ENCODE data around the gene FGF10. TPM values are rescaled to one million over a fixed set of nuclear protein-coding genes. Genes with fewer than 3 reads are reported as not detected.

Gene FGF10
- polyA plus RNA-seq, 3 donors: 9.2 to 10.1 (median 9.7) TPM

GRCh38 chr5:44275908-44276307 is 113.3 kb downstream of the FGF10 start:
- no peak for DNase-seq (ENCODE audit: extremely low read depth in 1 of 11, low read depth in 9 of 11, low spot score in 4 of 11)

DNA sequence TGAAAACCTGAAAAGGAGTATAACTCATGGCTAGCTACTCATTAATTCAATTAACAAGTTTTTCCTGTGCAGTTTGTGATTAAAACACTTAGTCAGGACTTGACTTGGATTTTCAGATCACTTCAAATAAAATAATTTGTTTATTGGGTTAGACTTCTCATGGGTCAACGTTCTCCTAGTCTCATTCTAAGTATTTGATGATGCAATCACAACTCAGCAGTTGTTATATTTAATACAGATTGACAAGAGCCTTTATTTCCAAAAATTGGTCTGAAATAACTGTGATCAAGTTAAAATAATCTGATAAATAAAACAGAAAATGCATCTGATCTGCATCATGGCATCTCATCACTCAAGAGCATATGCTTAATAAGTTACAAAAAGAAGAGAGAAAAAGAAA is 113.9 kb downstream of the FGF10 start:
- DNase-seq (ENCODE audit: extremely low read depth in 1 of 11, low read depth in 9 of 11, low spot score in 4 of 11): no peak

DNA sequence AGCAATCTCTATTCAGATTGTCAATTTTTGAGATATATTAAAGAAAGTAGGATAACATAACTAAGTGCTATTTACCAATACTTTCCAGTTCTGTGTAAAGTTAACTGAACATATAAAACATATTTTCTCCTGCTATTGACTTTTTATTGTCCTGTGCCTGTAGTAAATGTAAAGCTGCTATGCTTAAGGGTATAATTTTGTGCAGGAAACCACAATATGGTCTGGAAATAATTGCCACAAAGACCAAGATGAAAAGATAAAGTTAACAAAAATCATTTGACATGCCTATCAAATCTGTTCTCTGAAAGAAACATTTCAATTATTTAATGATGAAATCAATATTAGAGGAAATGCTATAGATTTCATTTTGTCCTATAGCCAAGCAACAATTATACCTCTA is 121.3 kb downstream of the FGF10 start:
- DNase-seq (ENCODE audit: extremely low read depth in 1 of 11, low read depth in 9 of 11, low spot score in 4 of 11): no peak

- no peak for DNase-seq (ENCODE audit: extremely low read depth in 1 of 11, low read depth in 9 of 11, low spot score in 4 of 11)
Measured at GRCh38 chr5:44266882-44267576, 122.2 kb downstream of the FGF10 start.

DNA sequence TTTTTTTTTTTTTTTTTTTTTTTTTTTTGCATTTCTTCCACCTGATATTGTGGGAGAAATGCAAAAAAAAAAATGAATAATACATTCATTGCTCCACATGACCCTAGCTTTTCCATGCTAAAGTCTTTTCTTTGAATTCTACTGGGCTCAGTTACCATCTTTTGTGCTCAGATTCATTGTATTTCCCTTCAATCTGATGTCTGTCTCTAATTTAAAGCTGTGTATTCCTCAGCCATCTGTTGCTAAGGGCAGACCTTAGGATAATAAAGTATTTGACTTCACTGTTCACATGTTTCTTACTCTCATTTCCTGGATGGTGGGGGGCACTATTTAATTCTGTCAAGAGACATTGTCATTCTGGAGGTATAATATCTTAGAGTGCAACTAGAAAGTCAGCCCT is 123.5 kb downstream of the FGF10 start:
- DNase-seq (ENCODE audit: extremely low read depth in 1 of 11, low read depth in 9 of 11, low spot score in 4 of 11): no peak

- DNase-seq (ENCODE audit: extremely low read depth in 1 of 11, low read depth in 9 of 11, low spot score in 4 of 11): no peak
Measured at GRCh38 chr5:44260793-44261192, 128.4 kb downstream of the FGF10 start.

DNA sequence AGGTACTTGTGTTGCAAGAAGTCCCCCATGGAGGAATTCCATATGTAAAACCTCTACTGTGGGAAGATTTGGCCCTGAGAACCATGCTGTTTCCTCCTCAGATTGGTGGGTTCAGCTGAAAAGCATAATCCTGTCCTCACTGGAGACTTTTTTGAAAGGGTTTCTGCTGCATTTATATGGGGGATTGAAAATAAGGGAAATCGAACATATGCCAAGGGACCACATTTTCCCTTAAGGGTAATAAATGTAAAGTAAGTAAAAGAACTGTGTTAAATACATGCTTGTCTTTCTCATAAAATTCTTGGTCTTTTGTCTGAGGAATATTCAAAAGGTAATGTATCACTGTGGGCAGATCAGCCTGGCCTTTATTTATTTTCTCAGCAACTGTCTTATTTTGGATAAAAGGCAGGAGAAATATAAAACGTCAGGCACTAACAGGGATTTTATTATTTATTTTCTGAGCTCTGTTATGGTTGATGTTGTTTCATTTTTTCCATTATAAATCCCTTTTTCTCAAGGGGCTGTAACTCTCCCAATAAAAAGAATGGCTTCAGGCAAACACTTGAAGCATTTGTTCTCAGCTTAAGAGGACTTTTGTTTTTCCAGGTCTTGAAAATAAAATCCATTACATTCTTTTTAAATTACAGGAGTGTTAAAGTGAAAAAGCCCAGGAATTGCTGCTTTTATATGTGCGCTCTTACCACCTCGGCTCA is 131.4 kb downstream of the FGF10 start:
- no peak for DNase-seq (ENCODE audit: extremely low read depth in 1 of 11, low read depth in 9 of 11, low spot score in 4 of 11)

DNA sequence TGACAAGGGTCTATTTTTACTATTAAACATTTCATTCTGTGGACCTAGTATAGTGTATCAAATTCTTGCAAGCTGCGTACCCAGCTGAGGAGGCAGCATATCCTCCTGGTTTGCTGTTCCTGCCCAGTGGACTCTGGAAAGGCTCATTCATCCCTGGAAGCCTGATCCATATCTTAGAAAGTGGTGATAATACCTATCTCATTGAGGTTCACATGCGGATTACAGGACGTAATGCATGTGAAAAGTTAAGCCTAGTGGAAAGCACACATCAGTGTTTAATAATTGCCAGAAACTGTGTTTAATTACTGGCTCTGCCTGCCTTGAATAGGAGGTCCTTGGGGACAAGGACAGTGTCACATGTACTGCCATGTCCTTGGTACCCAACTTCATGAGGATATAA is 132.0 kb downstream of the FGF10 start:
- no peak for DNase-seq (ENCODE audit: extremely low read depth in 1 of 11, low read depth in 9 of 11, low spot score in 4 of 11)
